A673 (cell line): ENCODE results near the gene SEC16A.

ENCODE experiments used
- EZH2 ChIP-seq: fragments of 200-600 bp; sonication (generic); IDR thresholded peaks from 2 replicates; pipeline ENCODE4 v1.6.1; 2017; ENCODE audit warnings: borderline replicate concordance, low read depth, mild to moderate bottlenecking, mixed read lengths, antibody characterized with exemption, low read length; ENCODE audit not compliant: poor library complexity, severe bottlenecking
- TF ChIP-seq, protein P1 (sequence below): fragments of 300-800, 200-600 bp; sonication (generic); conservative IDR thresholded peaks from 2 replicates; pipeline ENCODE4 v1.5.1; 2017; ENCODE audit warnings: low read depth, mild to moderate bottlenecking, antibody characterized with exemption, low read length, moderate library complexity, mixed read lengths

DNA sequence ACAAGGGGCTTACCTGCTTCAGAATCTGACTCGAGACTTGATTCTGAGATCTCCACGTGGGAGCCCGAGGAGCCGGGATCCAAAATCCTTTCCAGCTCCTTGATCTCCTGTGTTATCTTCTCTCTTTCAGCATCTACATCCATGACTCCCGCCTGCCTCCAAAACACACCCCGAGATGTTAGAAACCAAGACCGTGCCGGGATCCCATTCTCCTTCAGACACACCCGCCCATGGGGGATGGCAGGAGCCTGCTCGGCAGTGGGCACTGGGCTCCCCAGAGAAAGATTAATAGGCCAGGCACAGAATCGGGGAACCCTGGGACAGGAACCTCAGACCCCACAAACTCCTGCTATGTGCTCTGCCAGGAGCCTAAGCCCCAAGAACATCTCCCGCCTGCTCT lies 84.6 kb downstream of the SEC16A start:
- TF ChIP-seq, protein P1, sequence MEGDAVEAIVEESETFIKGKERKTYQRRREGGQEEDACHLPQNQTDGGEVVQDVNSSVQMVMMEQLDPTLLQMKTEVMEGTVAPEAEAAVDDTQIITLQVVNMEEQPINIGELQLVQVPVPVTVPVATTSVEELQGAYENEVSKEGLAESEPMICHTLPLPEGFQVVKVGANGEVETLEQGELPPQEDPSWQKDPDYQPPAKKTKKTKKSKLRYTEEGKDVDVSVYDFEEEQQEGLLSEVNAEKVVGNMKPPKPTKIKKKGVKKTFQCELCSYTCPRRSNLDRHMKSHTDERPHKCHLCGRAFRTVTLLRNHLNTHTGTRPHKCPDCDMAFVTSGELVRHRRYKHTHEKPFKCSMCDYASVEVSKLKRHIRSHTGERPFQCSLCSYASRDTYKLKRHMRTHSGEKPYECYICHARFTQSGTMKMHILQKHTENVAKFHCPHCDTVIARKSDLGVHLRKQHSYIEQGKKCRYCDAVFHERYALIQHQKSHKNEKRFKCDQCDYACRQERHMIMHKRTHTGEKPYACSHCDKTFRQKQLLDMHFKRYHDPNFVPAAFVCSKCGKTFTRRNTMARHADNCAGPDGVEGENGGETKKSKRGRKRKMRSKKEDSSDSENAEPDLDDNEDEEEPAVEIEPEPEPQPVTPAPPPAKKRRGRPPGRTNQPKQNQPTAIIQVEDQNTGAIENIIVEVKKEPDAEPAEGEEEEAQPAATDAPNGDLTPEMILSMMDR, result no peak
- TF ChIP-seq EZH2, result no peak
